Adipocyte (in vitro differentiated cells): ENCODE data around the gene TRAK1.

Source experiments
- DNase-seq: peaks from one replicate; pipeline ENCODE4 v3.0.0-alpha.2; 2015; ENCODE audit warnings: low read depth
- H3K27me3 ChIP-seq: replicated peaks from 2 replicates; pipeline ENCODE4 v1.7.0; 2013; ENCODE audit warnings: mild to moderate bottlenecking, low read length, moderate library complexity; ENCODE audit not compliant: control insufficient read depth, insufficient read depth
- H3K36me3 ChIP-seq: 2 replicates; pipeline ENCODE4 v1.7.0; 2013; ENCODE audit warnings: low read length, mild to moderate bottlenecking, moderate library complexity; ENCODE audit not compliant: control insufficient read depth, insufficient read depth, severe bottlenecking
- H3K4me1 ChIP-seq: 2 replicates; pipeline ENCODE4 v1.7.0; 2013; ENCODE audit warnings: mild to moderate bottlenecking, low read length, moderate library complexity; ENCODE audit not compliant: control insufficient read depth, insufficient read depth
- H3K4me3 ChIP-seq: 2 replicates; pipeline ENCODE4 v1.7.0; 2013; ENCODE audit warnings: mild to moderate bottlenecking, low read length, moderate library complexity
- H3K9ac ChIP-seq: 2 replicates; pipeline ENCODE4 v1.7.0; 2013; ENCODE audit warnings: mild to moderate bottlenecking, low read length, moderate library complexity
- H3K9me3 ChIP-seq: 2 replicates; pipeline ENCODE4 v1.7.0; 2013; ENCODE audit warnings: mild to moderate bottlenecking, low read length, moderate library complexity; ENCODE audit not compliant: control insufficient read depth

Gene TRAK1

DNA sequence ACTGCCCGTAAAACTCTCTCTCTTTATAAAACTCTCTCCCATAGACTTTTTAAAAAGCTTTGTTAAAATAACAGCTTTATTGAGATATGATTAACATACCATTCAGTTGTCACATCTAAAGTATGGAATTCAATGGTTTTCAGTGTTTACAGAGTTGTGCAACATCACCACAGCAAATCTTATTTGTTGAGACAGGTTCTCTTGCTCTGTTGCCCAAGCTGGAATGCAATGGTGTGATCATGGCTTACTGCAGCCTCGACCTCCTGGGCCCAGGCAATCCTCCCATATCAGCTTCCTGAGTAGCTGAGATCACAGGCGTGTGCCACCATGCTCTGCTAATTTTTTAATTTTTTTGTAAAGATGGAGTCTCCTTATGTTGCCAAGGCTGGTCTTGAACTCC, 35.9 kb upstream of the TRAK1 start:
- peak; percentile 73 for DNase-seq
- peaks cover 42% of the 10 kb centered on the region for H3K4me1 ChIP-seq

DNA sequence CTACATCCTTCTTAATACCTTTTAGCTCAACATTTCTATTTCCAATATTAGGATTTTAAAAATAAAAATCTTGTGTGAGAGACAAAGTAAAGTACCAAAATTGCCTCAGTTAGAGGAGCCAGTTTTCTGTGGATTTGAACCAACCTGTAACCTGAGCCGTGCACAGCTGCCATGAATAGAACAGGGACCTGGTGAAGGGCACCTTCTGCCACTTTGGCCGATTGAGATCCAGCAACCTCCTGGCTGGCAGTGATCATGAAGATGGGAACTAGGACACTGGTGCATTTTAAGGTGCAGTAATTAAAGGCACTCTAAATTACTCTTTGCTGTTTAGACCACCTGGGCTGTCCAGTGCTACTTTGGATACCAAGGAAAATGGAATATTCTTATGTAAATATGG, 34.3 kb upstream of the TRAK1 start:
- no peaks in the 10 kb centered on the region for H3K27me3 ChIP-seq
- DNase-seq = no peak
- no peaks in the 10 kb centered on the region for H3K36me3 ChIP-seq
- H3K9ac ChIP-seq = no peak overlapping the region
- no peaks in the 10 kb centered on the region for H3K9me3 ChIP-seq
- H3K4me1 ChIP-seq = peaks cover 49% of the 10 kb centered on the region
- no peak overlapping the region for H3K4me3 ChIP-seq

More for the DNA sequence above, 35.9 kb upstream of the TRAK1 start:
- no peak overlapping the region for H3K4me3 ChIP-seq
- H3K27me3 ChIP-seq = no peaks in the 10 kb centered on the region
- H3K36me3 ChIP-seq = no peaks in the 10 kb centered on the region
- no peaks in the 10 kb centered on the region for H3K9me3 ChIP-seq
- H3K9ac ChIP-seq = no peak overlapping the region

DNA sequence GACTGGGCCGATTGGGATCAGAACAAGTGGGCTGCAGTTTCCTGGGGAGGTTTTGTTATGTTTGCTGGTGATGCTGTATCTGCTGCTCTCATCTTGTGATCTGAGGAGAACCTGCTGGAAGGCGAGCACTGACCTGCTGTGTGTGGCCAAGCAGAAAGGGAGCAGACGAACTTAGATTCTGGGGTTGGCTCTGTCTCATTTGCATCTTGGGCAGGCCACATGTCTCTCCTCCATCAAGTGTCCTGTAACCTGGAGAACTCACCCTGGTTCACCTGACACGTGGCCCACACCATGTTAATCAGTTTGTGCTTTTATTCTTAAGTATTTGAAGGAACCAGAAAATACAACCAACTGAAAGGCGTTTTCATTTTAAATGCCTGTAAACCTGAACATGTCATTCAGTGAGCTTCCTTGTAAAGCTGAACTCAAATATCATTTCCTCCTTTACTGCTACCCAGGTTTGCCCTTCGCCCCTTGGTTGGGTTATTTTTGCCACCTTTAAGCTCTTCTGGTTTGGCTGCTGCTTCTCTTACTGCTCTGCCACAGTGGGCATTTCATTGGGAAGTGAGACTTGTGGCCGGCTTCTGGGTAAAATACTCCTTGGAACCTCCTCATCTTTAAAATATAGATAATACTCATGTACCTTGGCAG, 33.5 kb upstream of the TRAK1 start:
- H3K27me3 ChIP-seq = no peaks in the 10 kb centered on the region
- no peak overlapping the region for H3K4me3 ChIP-seq
- no peaks in the 10 kb centered on the region for H3K36me3 ChIP-seq
- H3K4me1 ChIP-seq = peaks cover 49% of the 10 kb centered on the region
- no peak overlapping the region for H3K9ac ChIP-seq
- DNase-seq = no peak
- H3K9me3 ChIP-seq = no peaks in the 10 kb centered on the region

DNA sequence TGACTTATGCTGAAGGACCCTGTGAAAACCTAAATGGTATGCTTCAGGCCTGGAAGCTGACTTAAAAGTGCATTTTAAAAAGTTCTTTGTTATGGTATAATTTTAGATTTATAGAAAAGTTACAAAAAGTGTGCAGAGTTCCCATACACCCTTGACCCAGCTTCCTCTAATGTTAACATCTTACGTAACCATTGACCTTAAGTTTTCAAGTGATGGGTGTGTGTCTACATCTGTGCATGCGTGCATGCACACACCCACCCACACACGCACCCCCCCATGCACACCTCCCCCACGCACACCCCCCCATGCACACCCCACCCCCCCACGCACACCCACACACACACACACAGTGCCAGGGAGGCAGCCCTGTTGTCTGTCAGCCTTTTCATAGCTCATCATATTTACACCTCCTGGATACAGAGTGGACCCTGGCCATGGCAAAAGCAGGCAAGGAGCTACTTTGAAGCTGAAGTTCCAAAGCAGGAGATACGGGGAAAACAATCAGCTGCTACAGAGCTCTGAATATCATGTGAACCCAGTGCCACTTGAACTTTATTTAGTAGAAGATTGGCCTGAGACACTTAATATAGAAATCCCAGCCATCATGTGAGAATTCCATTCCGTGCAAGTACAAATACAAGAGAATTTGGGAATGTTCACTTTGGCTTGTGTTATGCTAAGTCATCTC, 30.0 kb upstream of the TRAK1 start:
- Histone ChIP-seq H3K4me1 (peaks cover 52% of the 10 kb centered on the region), H3K27me3 (no peaks in the 10 kb centered on the region), H3K9me3 (no peaks in the 10 kb centered on the region), H3K9ac (peak overlapping the region; percentile 76), H3K4me3 (peak overlapping the region; percentile 49), H3K36me3 (no peaks in the 10 kb centered on the region)
- no peak for DNase-seq

DNA sequence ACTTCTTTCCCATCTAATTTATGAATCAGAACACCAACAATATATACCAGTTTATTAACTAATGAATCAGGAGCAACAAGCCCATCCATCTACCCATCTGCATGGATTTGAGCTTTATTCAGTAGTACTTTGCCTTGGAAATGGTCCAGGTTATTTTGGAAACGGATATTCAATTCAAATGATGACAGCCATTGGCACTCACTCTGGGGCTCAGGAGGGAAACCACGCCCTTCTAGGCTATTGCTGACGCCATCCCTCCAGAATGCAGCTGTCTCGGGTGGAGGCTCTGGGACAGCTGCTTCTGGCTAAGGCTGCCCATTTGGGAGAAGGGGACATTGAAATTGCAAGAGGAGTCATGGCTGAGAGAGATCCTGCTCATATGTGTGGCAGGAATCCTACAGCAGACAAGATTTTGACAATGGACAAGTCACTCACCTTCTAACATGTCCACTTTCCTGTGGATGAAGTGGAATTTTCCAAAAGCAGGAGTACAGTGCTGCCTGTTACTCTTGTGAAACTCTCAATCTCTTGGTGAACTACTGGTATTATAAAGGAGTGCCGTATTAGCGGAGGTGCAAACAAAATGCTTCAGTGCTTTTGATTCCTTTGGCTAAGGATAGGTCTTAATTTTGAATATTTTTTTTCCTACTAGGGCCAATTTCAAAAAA, 29.3 kb upstream of the TRAK1 start:
- H3K27me3 ChIP-seq = no peaks in the 10 kb centered on the region
- peak overlapping the region; percentile 49 for H3K4me3 ChIP-seq
- no peaks in the 10 kb centered on the region for H3K36me3 ChIP-seq
- peak overlapping the region; percentile 76 for H3K9ac ChIP-seq
- no peaks in the 10 kb centered on the region for H3K9me3 ChIP-seq
- peaks cover 59% of the 10 kb centered on the region for H3K4me1 ChIP-seq
- DNase-seq = peak; percentile 95

DNA sequence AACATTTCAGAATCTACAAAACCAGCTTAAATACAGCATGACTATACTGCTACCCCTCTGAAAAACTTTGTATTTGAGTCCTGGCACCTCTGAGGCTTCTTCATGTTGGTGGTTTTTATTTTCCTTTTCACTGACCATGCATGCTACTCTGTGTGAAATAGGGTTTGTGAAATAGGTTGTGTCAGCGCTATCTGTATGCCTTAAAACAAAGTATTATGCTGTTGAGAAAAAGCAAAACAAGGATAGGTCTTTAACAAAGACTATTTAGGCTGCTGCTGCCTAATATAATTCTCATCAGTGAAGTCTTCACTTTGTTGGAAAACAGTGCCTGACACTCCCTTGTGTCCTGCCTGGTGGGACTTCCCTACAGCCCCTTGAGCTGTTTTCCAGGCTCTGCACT, 28.7 kb upstream of the TRAK1 start:
- H3K4me1 ChIP-seq = peaks cover 65% of the 10 kb centered on the region
- no peak for DNase-seq
- no peaks in the 10 kb centered on the region for H3K27me3 ChIP-seq
- H3K9ac ChIP-seq = peak overlapping the region; percentile 76
- H3K36me3 ChIP-seq = no peaks in the 10 kb centered on the region
- H3K4me3 ChIP-seq = peak overlapping the region; percentile 49
- H3K9me3 ChIP-seq = no peaks in the 10 kb centered on the region

DNA sequence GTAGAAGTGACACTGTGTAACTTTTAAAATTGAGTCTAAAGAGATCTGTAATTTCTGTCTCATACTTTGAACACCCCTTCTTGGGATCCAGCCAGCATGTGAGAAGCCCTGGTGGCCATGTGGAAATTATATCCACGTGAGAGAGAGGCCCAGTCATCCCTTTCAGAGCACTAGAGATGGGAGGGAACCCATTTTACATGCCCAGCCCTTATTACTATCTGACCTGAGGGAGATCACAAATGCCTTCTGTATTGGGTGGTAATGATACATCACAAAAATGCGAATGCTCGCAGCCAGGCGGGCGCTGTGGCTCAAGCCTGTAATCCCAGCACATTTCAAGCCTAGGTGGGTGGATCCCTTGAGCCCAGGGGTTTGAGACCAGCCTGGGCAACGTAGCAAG, 27.3 kb upstream of the TRAK1 start:
- no peaks in the 10 kb centered on the region for H3K36me3 ChIP-seq
- DNase-seq = peak; percentile 77
- no peaks in the 10 kb centered on the region for H3K27me3 ChIP-seq
- H3K9ac ChIP-seq = peak overlapping the region; percentile 76
- H3K9me3 ChIP-seq = no peaks in the 10 kb centered on the region
- no peak overlapping the region for H3K4me3 ChIP-seq
- H3K4me1 ChIP-seq = peaks cover 79% of the 10 kb centered on the region

DNA sequence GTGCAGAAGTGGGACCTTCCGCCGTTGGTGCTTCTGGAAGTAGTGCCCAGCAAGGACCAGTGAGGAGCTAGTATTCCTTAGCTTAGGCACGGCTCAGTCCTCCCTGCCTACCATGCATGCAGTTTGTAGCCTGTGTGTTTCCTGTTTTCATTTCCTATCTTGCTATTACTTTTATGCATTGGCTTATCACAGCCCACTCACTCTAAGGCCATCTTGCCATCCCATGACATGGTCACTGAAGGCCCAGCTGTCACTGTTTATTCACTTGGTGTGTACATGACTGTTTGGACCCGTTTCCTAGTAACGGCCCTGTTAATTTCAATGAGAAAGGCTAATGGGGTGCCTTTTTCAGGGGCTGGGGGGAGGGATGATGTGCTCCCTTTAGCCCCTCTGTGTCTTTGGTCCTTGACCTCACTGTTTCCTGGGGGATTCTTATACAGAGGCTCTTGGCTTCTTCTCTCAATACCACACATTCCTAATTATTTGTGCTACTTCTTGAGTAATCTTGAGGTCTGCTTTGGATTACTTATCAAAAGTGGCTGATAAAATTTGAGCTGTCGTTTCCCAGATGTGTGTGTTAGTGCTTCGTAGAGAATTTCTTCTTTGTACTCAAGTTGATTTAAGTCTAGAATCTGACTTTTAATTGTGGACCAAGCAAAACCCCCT, 24.5 kb upstream of the TRAK1 start:
- Histone ChIP-seq H3K27me3 (no peaks in the 10 kb centered on the region), H3K9ac (peak overlapping the region; percentile 79), H3K9me3 (no peaks in the 10 kb centered on the region), H3K4me3 (peak overlapping the region; percentile 61), H3K4me1 (peaks cover 87% of the 10 kb centered on the region), H3K36me3 (no peaks in the 10 kb centered on the region)
- DNase-seq = peak; percentile 85

DNA sequence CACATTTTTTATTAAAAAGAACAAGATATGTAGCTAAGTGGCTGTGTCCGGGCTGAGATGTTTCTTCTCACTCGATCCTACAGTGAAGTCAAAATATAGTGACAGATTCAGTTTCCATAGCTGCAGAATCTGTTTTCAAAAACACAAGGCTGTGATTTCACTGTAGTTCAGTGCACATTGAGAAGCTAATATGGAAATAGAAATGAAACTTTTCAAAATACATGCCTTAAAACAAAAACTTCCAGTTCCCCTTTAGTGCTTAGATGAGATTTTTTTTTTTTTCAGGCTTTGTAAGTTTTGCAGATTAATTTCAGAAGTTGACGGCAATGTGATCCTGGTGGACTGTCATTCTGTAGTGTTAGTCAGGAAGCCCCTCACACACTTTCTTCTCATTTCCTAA, 23.8 kb upstream of the TRAK1 start:
- H3K4me3 ChIP-seq = peak overlapping the region; percentile 61
- H3K36me3 ChIP-seq = no peaks in the 10 kb centered on the region
- peak; percentile 74 for DNase-seq
- H3K27me3 ChIP-seq = no peaks in the 10 kb centered on the region
- H3K9me3 ChIP-seq = no peaks in the 10 kb centered on the region
- H3K9ac ChIP-seq = peak overlapping the region; percentile 79
- H3K4me1 ChIP-seq = peaks cover 87% of the 10 kb centered on the region

DNA sequence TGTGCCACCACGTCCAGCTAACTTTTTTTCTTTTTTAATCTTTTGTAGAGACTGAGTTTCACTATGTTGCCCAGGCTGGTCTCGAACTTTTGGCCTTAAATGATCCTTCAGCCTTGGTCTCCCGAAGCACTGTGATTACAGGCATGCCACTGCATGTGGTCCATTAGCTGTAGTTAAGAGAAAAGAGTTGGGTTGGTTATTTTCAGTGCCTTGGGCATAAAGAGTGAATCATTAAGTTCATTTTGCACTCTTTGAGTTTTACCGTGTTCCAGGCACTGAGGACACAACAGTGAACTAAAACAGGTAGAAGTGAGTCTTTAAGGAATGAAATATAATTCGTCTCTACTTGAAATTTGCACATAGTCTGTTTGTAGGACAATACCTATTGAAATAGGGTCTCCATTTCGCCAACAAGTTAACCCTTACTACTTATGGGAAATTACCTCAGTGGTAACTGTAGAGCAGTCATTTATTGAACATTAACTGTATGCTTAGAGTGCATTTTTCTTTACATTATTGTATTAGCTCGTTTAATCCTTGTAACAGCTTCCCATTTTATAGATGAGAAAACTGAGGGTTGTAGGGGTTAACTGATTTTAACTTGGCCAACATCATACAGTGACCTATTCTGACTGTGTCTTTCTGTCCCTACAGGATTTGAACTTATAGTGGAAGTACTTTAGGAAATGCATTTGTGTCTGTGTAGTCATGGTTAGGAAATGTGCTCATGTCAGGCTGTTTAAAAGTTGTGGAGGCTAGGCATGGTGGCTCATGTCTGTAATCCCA, 22.7 kb upstream of the TRAK1 start:
- H3K9ac ChIP-seq = peak overlapping the region; percentile 79
- peaks cover 87% of the 10 kb centered on the region for H3K4me1 ChIP-seq
- no peaks in the 10 kb centered on the region for H3K27me3 ChIP-seq
- no peak overlapping the region for H3K4me3 ChIP-seq
- H3K9me3 ChIP-seq = no peaks in the 10 kb centered on the region
- no peaks in the 10 kb centered on the region for H3K36me3 ChIP-seq
- no peak for DNase-seq
